Endothelial cell (in vitro differentiated cells): ENCODE data around the gene USP2. TPM values are rescaled to one million over a fixed set of nuclear protein-coding genes. Genes with fewer than 3 reads are reported as not detected.

Experiments
- DNase-seq: peaks from one replicate; pipeline ENCODE4 v3.0.0; 2021; ENCODE audit warnings: low spot score
- H3K27ac Mint-ChIP-seq: one replicate; pipeline ENCODE4 v1.8.0; 2021; ENCODE audit warnings: mixed read lengths, inconsistent platforms; ENCODE audit not compliant: unreplicated experiment
- H3K27me3 Mint-ChIP-seq: one replicate; pipeline ENCODE4 v1.8.0; 2021; ENCODE audit warnings: mild to moderate bottlenecking, moderate library complexity, mixed read lengths, inconsistent platforms; ENCODE audit not compliant: unreplicated experiment
- H3K36me3 Mint-ChIP-seq: one replicate; pipeline ENCODE4 v1.8.0; 2021; ENCODE audit warnings: mild to moderate bottlenecking, low read depth, mixed read lengths, inconsistent platforms; ENCODE audit not compliant: unreplicated experiment
- H3K4me1 Mint-ChIP-seq: one replicate; pipeline ENCODE4 v1.8.0; 2021; ENCODE audit warnings: mild to moderate bottlenecking, mixed read lengths, inconsistent platforms; ENCODE audit not compliant: unreplicated experiment
- H3K4me3 Mint-ChIP-seq: one replicate; pipeline ENCODE4 v1.8.0; 2021; ENCODE audit warnings: mild to moderate bottlenecking, mixed read lengths, inconsistent platforms; ENCODE audit not compliant: unreplicated experiment
- H3K9me3 Mint-ChIP-seq: one replicate; pipeline ENCODE4 v1.8.0; 2021; ENCODE audit warnings: mixed read lengths, inconsistent platforms; ENCODE audit not compliant: unreplicated experiment
- CTCF ChIP-seq: fragments of 200-600 bp; sonication (generic); IDR thresholded peaks from one replicate; pipeline ENCODE4 v1.5.0; 2021; ENCODE audit warnings: antibody characterized with exemption; ENCODE audit not compliant: unreplicated experiment
- long read RNA-seq: library from polyadenylated mRNA; unstranded; transcript quantifications from one replicate; pipeline ENCODE4 v2.0.0, GENCODE V29; 2020; ENCODE audit not compliant: unreplicated experiment
- total RNA-seq: library from RNA; stranded (reverse); fragmentation: NEBNext Ultra II Directional; extraction: Animal tissue kit (Norgen Biotek cat#: 25700); gene quantifications from one replicate; pipeline ENCODE4 v1.2.1, GENCODE V29; 2021; ENCODE audit not compliant: unreplicated experiment

Gene USP2
- total RNA-seq: 1.5 TPM
- long read RNA-seq: 0 reads

DNA sequence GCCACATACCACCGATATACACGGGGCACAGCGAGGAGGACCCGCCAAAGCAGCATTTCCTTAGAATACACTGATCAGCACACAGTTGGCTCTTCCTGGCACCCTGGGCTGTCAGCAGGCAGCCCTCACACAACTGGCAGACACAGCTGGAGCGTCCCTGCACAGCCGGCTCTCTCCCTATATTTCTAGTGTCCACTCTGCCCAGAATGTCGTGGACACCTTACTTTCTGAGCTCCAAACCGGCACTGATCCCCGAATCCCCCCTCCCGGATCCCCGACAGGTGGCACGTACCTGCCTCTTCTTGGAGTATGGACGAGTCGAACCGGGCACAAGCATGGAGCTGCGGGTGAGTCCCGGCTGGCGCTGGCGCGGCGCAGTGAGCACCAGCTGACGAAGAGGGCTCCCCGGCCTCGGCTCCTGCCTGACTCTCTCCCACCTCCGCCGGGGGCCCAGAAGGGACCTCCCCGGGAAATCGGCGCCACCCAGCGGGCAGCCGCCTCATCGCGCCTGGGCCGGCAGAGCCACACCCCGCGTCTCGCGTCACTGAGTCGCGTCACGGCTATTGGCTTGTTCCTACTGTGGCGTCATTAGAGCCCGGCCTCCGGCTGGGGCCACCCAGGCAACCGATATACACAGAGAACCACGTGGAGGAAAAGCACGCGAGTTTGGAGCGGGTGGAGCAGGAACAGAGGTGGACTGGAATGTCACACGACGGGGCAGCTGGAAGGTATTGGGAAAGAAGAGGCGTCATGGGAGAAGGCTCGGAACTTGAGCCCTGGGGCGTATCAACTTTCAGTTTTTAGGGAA, at the start of gene USP2:
Gene USP2, minus strand, starts transcription at position 510 of the 808 bp plus-strand sequence. CDS start 8,210 bp downstream, outside the sequence.
- Mint-ChIP-seq H3K9me3 (no peaks in the 10 kb centered on the region), H3K4me1 (peaks cover 15% of the 10 kb centered on the region), H3K4me3 (no peak within 1 kb of the TSS), H3K27ac (peak within 1 kb of the TSS; percentile 20), H3K27me3 (peaks cover 3% of the 10 kb centered on the region), H3K36me3 (no peaks in the 10 kb centered on the region)
- TF ChIP-seq CTCF: peak; percentile 91
- DNase-seq: peak; percentile 100

DNA sequence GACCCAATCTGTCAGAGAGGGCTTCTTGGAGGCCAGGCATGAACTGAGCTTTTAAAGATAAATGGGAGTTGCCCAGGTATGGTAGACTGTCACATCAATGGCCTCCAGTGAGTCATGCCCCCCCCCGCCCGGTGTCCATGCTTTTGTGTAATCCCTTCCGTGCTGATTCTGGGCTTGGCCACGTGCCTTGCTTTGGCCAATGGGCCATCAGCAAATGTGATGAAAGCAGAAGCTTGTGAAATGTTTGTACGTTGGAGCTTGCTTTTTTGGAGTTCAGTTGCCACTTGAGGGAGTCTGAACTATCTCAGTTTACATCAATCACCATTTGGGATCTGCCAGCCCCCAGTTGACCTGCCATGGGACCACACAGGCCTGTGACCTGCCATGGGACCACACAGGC, 45.8 kb upstream of the USP2 start:
- no peak overlapping the region for H3K27ac Mint-ChIP-seq
- TF ChIP-seq CTCF: no peak
- no peak for DNase-seq
- no peaks in the 10 kb centered on the region for H3K27me3 Mint-ChIP-seq
- H3K4me3 Mint-ChIP-seq: no peak overlapping the region
- H3K36me3 Mint-ChIP-seq: no peaks in the 10 kb centered on the region
- H3K9me3 Mint-ChIP-seq: no peaks in the 10 kb centered on the region
- peaks cover 27% of the 10 kb centered on the region for H3K4me1 Mint-ChIP-seq

GRCh38 chr11:119426142-119426541, 44.7 kb upstream of the USP2 start:
- H3K4me3 Mint-ChIP-seq: no peak overlapping the region
- no peak for TF ChIP-seq CTCF
- peaks cover 31% of the 10 kb centered on the region for H3K4me1 Mint-ChIP-seq
- DNase-seq: no peak
- H3K27ac Mint-ChIP-seq: no peak overlapping the region
- no peaks in the 10 kb centered on the region for H3K9me3 Mint-ChIP-seq
- no peaks in the 10 kb centered on the region for H3K36me3 Mint-ChIP-seq
- H3K27me3 Mint-ChIP-seq: peaks cover 4% of the 10 kb centered on the region

DNA sequence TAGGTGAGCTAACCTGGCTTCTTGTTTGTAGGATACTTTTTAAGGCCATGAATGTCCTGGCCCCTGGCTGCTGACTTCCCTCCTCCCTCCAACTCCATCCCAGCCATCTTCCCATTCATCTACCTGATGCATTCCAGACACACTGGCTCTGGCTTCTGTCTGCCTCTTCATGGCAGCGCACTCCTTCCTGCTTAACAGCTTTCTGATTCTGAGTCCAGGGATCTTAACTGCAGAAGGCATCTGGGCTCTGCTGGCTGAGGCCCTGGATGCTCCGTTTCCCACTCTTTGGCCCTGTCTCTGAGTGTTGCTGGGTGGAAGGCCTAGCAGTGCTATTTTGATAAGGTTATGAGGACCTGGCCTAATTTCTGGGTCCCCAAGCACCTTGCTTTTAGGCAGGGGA, 43.3 kb upstream of the USP2 start:
- H3K36me3 Mint-ChIP-seq: peaks cover 11% of the 10 kb centered on the region
- no peaks in the 10 kb centered on the region for H3K9me3 Mint-ChIP-seq
- peaks cover 5% of the 10 kb centered on the region for H3K27me3 Mint-ChIP-seq
- no peak for TF ChIP-seq CTCF
- no peak for DNase-seq
- H3K4me3 Mint-ChIP-seq: peak overlapping the region; percentile 67
- peaks cover 38% of the 10 kb centered on the region for H3K4me1 Mint-ChIP-seq
- H3K27ac Mint-ChIP-seq: peak overlapping the region; percentile 74

DNA sequence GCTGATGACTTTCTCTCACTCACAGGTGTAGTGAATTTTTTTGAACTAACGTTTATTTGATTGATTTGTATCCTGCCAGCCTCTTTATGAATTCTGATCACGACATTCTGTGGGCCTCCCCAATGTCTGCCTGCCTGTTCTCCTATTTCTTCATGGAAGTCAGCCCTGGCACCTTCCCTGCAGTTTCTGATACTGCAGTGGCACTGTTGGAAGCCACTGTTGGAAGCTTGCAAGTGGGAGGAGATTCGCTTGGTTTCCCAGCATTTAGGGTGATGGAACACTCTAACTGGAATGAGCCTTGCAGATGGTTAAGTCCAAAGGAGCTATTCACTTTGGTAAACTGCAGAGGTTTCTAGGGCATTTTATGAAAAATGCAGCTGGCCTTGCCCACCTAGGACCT, 42.8 kb upstream of the USP2 start:
- H3K4me3 Mint-ChIP-seq: peak overlapping the region; percentile 98
- peaks cover 43% of the 10 kb centered on the region for H3K4me1 Mint-ChIP-seq
- H3K27ac Mint-ChIP-seq: no peak overlapping the region
- H3K9me3 Mint-ChIP-seq: no peaks in the 10 kb centered on the region
- DNase-seq: no peak
- TF ChIP-seq CTCF: no peak
- H3K27me3 Mint-ChIP-seq: peaks cover 5% of the 10 kb centered on the region
- H3K36me3 Mint-ChIP-seq: peaks cover 16% of the 10 kb centered on the region
